SKM-1 (cell line): ENCODE data around the gene RAB34.
"Not testable (repeated sequence)": the region's sequence is repeated elsewhere in the genome, so short reads cannot be mapped to it uniquely, and the experiment has no call there.

ENCODE experiments used
- DNase-seq: peaks from one replicate; lab custom pipeline; 2025; ENCODE audit not compliant: unreplicated experiment; lab: John Stamatoyannopoulos, UW

RAB34 gene

DNA sequence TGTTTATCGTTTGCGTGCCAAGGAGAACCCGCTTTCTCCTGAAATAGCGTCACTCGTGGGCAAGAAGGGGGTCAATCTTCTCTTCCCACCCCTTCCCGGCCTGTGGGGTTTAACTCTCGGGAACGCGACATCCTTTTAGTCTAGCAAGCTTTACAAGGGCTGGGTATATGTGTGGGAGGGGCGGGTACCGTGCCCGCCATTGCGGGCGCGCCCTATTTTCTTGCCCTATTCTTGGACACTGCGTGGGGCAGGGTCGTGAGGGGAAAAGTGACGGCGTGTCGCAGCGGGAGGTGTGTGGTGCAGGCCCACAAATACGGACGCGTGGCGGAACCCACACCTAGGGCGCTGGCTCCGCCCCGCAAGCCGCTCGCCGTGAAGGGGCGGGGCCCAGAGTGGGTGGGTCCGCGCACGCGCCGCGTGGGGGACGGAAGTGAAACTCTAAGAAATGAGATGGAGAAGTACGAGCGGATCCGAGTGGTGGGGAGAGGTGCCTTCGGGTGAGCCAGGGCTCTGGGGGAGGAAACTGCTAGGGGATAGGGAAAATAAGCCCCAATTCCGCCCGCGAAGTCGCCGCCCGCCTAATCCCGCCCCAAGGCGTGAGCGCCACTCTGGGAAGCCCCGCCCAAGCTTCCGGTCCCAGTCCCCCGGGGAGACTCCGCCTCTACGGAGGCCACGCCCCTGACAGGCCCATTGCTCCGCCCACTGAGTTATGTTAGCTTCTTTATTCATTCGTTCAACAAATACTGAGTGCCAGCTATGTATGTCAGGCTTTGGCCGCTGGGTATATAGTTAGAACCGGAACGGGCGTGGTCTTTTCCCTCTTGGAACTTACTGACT lies 10.9 kb upstream of the RAB34 start, which contains the start of gene NEK8:
TSS of gene NEK8 (plus strand) at position 425 of the 837 bp plus-strand sequence. CDS start at position 451, 26 bp downstream.
- peak; percentile 88 for DNase-seq

DNA sequence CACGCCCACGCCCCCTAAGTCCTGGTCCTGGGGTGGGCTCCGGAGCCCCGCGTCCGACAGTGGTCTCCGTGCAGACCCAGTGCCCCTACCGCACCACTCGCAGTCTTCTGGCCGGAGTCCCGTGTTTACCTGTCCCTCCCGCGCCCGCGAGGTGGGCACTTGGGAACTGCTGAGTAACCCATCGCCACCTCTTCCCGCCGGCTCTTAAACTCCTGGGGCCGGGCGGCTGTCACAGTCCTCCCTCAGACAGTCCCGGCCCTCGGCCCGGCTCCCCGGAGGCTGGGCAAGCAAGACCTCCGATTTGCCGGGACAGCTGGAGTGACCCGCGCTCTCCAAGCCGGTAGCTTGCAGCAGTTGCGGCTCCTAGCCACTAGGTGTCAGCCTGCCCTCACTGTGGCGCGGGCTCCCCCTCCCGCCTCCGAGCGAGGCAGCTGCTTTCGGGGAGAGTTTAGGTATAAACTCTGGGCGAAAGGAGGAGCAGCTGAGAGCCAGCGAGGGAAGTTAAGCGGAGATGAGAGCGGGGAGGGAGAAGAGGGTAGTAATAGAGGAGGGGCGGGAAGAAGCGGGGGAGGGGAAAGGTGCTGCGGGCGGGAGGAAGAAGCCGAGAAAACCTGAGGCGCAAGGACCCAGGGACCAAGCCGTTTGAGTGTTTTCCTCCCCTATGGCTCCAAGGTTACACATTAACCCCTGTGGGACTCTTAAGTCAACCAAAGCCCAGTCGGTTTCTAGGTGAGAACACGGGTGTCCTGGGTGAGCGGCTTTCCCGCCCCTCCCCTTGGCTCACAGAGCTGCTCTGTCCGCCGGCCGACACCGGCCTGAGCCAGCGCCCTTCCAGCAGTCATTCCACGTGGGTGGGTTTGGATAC lies 9.2 kb upstream of the RAB34 start:
- DNase-seq, result peak; percentile 90

DNA sequence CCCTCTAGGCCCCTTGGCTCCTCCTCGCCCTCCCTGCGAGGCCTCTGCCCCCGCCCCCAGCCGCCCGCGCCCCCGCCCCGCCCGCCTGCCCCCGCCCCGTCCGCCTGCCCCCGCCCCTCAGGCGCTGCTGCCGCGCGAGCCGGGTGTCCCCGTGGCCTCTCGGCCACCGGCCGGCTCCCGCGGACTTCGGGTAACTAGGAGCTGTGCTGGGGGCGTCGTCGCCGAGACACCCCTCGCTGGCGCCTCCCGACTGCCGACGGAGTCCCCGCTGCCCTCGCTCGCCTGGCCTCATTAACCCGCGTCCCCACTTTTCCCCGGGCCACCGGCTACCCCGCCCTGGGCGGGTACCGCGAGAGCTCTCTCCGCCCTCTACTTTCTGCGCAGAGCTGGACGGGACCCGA lies 8.6 kb upstream of the RAB34 start, which contains the start of gene TLCD1:
TSS of gene TLCD1 (minus strand) at position 8 of the 401 bp plus-strand sequence. CDS start 136 bp downstream, outside the sequence.
- DNase-seq, result no peak

DNA sequence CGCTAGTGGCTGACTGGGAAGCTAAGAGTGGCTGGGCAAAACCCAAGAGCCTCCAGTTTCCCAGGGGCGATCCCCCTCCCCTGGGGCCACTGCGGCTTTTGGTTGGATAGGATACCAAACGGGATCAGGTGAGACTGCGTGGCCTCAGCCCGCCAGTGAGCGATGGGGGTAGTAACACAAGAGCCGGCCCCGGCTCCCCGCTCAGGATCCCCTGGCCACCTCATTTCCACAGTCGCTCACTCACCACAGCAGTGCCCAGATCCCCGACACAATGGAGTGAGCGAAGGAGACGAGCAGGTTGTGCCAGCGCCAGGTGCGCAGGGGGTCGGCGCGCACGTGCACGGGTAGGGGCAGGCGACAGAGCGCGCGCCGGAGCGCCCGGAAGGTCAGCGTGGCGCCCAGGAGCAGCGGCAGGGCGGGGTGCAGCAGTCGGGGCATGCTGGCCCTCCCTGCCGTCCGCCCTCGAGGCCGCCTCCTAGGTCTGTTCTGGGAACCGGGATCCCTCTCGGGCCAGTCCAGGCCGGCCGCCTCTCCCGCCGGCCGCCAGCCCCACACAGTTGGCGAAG lies 8.1 kb upstream of the RAB34 start:
- no peak for DNase-seq

DNA sequence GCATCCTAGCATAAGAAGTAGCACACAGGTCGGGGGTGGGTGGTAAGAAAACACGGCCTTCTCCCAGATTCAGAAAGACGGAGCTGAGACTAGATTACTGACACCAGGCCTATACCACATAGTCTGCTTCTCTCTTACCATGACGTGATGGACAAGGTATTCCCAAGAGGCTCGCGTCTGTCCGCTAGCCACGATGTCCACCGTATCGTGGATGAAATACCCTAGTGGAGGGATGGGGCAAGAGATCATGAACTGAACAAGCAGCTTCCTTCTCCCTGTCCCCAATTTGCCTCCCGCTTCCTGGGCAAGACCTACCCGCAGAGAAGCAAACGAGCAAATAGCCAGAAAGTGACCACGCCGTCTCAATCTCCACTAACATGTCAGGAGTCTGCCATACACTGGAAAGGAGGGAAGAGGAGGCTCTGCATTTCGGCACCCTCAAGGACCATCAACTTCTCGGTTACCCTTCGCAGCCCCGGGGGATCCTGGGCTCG lies 7.5 kb upstream of the RAB34 start:
- DNase-seq, result no peak

DNA sequence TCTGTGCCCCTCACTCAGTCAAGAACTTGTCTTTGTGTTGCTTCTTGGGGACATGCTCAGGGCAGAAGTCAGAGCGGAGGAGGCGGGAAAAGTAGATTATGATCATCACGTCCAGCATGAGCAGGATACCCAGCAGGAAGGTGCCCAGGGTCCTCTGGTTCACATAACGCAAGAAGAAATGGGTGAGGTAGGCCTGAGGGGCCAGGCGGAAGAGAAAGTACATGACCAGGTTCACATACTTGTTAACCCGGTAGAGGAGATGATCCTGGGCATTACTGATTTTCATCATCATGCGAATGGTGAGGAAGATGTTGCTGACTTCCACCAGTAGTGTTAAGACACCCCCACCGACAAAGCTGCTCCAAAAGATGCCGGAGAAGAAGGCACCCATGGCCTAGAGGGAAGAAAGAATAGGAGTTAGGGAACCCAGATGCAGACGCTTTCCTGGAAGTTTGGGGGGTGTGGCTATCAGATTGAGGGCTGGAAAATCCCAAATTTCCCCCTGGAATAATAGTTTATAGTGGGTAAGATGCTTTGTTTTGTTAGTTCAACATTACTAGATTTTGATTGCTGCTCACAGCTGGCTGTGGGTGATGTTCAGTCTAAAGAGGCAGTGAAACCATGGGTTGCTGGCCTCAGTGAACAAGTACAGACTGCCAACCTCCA lies 7.0 kb upstream of the RAB34 start:
- DNase-seq, result no peak

DNA sequence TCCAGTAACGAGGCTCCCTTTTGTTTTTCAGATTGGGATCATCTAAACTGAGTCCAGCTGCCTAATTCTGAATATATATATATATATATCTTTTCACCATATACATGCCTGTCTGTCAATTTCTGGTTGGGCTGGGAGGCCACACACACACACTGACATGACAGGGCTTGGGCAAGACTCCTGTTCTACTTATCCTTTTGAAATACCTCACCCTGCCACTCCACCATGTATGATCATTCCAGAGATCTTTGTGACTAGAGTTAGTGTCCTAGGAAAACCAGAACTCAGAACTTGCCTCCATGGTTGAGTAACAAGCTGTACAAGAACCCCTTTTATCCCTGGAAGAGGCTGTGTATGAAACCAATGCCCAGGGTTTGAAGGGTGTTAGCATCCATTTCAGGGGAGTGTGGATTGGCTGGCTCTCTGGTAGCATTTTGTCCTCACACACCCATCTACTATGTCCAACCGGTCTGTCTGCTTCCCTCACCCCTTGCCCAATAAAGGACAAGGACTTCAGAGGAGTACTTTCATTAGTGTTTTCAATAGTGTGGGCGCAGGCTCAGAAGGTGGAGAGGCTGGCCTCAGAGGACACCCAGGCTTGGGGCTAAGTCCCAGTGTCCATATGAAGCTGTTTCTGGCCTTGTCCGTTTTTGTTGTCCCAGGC lies 6.3 kb upstream of the RAB34 start:
- DNase-seq, result not testable (repeated sequence)

DNA sequence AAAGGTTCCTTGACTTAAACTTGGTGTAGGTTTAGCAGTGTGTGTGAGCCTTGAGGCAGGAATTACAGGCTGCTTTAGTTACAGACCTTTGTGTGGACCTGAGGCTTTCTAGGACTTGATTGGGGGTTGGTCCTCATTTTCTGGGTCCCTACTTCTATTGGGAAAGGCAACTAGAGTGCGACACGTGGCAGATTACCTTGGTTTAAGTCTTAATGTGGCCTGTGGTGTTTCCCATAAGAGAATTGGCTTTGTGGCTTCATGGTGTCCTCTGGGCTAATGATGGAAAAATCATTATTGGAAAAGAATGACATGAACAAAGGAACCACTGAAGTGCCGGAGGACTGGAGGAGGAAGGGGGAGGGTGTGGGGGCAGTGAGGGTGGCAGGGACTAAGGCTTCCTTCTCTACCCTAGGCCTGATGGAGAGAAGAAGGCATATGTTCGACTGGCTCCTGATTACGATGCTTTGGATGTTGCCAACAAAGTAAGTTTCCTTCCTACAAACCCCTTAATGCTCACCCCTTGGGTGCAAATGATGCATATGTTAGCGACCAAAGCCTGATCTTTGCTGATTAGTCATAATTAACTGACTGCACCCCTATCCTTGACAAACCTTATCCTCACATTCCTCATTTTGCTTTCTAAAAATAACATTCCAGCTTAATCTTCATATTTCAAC lies 5.6 kb upstream of the RAB34 start:
- no peak for DNase-seq

DNA sequence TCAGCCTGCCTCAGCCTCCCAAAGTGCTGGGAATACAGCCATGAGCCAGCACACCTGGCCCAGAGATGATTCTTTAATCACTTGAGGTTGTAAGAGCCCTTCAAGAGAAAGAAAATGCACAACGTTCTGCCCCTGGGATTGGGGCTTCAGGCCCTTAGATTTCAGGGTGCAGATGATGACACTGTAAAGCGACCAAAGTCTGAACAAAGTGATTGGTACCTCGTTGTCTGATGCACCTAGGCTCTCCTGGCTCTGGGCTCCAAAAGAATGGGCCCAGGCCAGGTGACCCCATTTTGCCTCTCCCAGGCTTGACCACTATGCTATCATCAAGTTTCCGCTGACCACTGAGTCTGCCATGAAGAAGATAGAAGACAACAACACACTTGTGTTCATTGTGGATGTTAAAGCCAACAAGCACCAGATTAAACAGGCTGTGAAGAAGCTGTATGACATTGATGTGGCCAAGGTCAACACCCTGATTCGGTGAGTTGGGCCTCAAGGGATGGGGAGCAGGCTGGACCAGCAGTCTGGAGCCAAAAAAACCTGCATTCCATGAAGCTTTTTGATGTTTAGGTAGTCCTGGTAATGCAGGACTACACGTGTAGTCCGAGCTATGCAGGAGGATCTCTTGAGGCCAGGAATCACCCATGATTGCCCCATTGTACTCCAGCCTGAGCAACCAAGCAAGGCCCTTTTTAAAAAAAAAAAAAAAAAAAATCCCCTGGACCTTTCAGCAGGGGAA lies 4.9 kb upstream of the RAB34 start:
- no peak for DNase-seq

DNA sequence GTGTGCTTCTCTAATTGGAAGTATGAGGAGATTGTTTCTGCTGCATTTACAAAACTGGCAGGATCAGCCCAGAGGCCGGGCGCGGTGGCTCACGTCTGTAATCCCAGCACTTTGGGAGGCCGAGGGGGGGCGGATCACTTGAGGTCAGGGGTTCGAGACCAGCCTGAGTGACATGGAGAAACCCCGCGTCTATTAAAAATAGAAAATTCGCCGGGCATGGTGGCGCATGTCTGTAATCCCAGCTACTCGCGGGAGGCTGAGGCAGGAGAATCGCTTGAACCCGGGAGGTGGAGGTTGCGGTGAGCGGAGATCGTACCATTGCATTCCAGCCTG lies 3.3 kb upstream of the RAB34 start:
- not testable (repeated sequence) for DNase-seq

DNA sequence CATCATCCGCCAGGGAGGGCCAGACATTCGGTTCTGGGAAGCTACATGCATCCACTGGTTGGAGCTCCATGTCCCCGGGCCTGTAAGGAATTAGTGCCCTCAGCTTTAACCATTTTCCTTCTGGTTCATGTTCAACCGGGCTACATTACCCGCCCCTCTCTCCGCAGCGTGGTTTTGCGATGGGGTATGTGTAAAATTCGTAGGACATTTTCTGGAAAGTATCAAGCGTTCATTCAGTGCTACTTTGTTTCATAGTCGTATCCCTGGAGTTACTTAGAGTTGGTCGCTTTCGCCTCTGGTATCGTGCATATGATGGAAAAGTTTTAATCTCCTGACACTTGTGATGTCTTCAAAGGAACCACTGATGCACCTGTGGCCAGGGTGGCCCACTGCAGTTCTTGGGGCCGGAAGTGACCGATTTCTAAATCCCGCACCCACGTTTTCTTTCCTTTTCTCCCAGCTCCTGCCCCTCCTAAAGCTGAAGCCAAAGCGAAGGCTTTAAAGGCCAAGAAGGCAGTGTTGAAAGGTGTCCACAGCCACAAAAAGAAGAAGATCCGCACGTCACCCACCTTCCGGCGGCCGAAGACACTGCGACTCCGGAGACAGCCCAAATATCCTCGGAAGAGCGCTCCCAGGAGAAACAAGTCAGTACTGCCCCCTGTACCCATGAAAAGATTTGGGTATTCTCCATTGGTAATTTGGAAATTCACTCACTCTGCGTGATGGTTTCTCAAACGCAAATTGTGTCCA lies 2.8 kb upstream of the RAB34 start:
- DNase-seq, result peak; percentile 63

DNA sequence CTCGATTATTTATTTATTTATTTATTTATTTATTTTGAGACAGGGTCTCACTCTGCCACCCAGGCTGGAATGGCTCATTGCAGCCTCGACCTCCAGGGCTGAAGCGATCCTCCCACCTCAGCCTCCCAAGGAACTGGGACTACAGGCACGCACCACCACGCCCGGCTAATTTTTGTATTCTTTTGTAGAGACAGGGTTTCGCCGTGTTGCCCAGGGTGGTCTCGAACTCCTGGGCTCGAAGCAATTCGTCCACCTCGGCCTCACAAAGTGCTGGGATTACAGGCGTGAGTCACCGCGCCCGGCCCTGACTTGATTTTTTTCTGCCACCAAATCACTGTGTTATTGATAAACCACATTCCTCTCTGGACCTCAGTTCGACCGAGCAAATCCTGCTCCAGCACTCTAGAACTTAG lies 1.4 kb upstream of the RAB34 start:
- no peak for DNase-seq

DNA sequence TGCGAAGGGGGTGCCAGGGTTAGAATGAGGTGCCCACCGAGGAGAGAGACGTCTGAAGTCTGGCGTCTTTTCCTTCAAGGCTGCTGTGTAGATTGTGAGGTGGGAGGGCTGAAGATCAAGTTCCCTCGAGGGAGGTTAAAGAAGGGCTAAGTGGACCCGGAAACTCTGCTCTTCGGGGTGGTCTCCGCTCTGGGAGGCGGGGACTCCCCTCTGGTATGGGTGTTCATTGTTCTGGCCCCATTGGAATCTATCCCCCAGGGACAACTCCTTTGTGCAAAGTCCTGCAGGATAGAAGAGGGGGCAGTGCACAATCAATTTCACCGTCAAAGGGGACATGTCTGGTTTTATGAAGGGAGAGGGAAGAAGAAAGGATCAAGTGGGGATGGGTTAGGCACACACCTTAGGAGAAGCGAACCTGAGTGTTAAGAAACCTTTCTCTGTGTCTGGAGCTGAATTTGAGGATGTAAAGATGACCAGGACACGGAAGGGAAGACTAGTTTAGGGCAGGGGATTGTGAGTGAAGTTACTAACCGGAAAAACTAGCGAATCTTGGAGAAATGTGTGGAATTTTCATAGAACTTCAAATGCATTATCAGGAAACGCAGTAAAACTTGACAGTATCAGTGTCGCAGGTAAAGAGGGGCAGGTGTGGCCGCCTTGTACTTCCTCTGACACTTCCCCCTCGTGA lies 809 bp upstream of the RAB34 start:
- DNase-seq, result no peak

DNA sequence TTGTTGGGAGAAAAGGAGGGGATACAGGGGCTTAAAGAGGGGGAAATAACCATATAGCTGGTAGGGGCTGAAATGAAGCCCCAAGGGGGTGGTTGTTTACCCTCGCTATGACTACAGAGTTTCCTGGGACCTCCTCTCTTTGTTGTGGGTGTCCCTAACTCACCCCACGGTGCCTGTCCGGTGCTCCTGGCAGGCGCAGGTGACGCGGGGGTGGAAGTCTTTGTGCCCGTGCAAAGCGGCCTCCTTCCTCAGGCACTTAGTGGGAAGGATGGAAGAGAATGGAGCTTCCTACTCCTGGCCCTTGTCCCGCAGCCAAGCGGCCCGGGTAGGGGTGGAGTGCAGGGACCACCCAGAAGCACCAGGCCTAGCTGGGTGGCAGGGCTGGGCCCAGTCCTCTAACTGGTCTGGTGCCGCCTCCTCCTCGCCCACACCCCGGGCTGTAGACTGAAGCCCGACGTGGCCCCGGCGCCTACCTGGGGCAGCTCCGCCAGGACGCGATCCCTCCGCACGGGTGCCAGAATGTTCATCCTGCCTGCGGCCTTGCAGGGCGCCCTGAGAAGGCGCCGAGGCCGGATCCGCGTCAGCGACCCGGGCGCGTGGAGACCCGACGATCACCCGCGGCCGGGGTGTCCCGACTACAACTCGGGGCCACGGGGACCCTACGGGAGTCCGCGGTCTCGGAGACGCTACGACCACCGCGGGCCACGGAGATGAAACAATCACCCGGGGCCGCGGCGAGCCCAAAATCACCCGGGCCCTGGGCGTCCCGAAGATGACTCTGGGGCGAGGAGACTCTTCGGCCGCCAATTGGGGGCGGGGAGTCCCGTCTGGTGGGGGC lies 709 bp downstream of the RAB34 start:
- DNase-seq, result no peak

DNA sequence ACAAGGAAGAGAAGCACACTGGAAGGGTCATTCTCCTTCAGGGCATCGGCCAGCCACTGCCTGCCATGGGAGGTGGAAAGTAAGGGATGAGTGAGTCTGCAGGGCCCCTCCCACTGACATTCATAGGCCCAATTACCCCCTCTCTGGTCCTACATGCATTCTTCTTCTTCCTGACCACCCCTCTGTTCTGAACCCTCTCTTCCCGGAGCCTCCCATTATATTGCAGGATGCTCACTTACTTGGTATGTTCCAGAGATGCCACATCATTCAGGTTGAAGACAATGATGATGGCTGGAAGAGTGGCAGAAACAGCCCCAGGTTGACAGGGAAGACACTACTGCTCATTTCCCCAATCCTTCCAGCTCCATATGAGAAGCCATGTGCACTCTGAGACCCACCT lies 2.5 kb downstream of the RAB34 start:
- DNase-seq, result no peak

DNA sequence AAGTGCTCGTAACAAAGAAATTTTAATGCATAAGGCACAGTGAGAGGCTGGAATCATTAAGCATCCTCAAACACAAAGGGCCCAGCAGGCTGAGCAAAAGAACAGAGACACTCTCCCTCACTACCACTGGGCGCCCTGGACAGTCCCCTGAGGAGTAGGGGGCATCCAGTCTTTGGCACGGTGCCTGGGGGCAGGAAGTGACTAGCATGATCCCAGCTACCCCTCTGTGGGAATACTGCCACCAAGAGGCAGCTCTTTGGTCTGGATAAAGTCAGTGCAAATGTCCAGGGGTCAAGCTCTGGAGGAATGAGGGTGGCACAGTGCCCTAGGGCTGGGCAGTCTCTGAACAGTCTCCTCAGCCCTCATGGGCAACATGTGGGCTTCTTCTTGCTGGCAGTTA lies 3.4 kb downstream of the RAB34 start:
- DNase-seq, result no peak
